Progenitor cell of endocrine pancreas (in vitro differentiated cells): ENCODE measurements around the gene SHKBP1. TPM values are rescaled to one million over a fixed set of nuclear protein-coding genes. Genes with fewer than 3 reads are reported as not detected.

Experiments
- DNase-seq: peaks from one replicate; pipeline ENCODE4 v3.0.0; 2021; ENCODE audit warnings: low spot score; ENCODE audit not compliant: unreplicated experiment
- H3K27ac Mint-ChIP-seq: 2 replicates; pipeline ENCODE4 v1.8.0; 2021; ENCODE audit warnings: mild to moderate bottlenecking, moderate library complexity, mixed read lengths
- H3K27me3 Mint-ChIP-seq: 2 replicates; pipeline ENCODE4 v1.8.0; 2021; ENCODE audit warnings: mixed read lengths
- H3K36me3 Mint-ChIP-seq: 2 replicates; pipeline ENCODE4 v1.8.0; 2022; ENCODE audit warnings: mixed read lengths; ENCODE audit not compliant: insufficient read depth
- H3K4me1 Mint-ChIP-seq: 2 replicates; pipeline ENCODE4 v1.8.0; 2021; ENCODE audit warnings: low read depth, mixed read lengths
- H3K4me3 Mint-ChIP-seq: 2 replicates; pipeline ENCODE4 v1.8.0; 2021; ENCODE audit warnings: low read depth, mild to moderate bottlenecking, moderate library complexity, mixed read lengths
- H3K9me3 Mint-ChIP-seq: 2 replicates; pipeline ENCODE4 v1.8.0; 2021; ENCODE audit warnings: low read depth, mixed read lengths
- CTCF ChIP-seq: fragments of 200-600 bp; sonication (generic); IDR thresholded peaks from one replicate; pipeline ENCODE4 v1.5.0; 2021; ENCODE audit warnings: antibody characterized with exemption, mild to moderate bottlenecking; ENCODE audit not compliant: unreplicated experiment
- total RNA-seq: library from RNA; stranded (reverse); gene quantifications from 2 replicates; pipeline ENCODE4 v1.2.1, GENCODE V29; 2021

The SHKBP1 gene
- total RNA-seq, 1 donor from 2014 or later, result 114 TPM

DNA sequence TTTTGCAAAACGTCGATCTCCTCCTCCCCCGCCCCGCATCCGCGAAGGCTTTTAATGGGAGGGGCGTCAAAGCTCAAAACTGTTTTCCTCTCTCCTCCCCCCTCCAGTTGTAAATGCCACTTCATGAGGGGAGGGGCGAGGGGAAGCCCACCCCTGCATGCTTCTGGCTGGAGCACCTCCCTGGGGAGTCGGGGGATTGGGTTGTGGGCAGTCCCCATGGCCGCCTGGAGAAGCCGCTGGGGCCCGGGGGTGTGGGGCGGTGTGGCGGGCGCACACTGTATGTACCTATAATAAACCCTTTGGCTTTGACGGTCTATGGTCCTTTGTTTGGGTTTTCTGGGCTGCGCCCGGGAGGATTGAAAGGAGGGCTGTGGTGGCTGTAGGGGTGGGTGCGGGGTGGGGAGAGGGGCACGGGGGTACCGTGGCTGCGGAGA lies 505 bp upstream of the SHKBP1 start:
- DNase-seq, result no peak
- peaks cover 7% of the 10 kb centered on the region for H3K27me3 Mint-ChIP-seq
- peaks cover 5% of the 10 kb centered on the region for H3K4me1 Mint-ChIP-seq
- H3K36me3 Mint-ChIP-seq, result peaks cover 4% of the 10 kb centered on the region
- no peaks in the 10 kb centered on the region for H3K9me3 Mint-ChIP-seq
- H3K4me3 Mint-ChIP-seq, result peak overlapping the region; percentile 83
- TF ChIP-seq CTCF, result no peak
- peak overlapping the region; percentile 80 for H3K27ac Mint-ChIP-seq

- Mint-ChIP-seq H3K4me1 (peaks cover 5% of the 10 kb centered on the region), H3K27me3 (peaks cover 2% of the 10 kb centered on the region), H3K4me3 (peak overlapping the region; percentile 83), H3K36me3 (peaks cover 10% of the 10 kb centered on the region), H3K27ac (peak overlapping the region; percentile 82), H3K9me3 (no peaks in the 10 kb centered on the region)
- no peak for TF ChIP-seq CTCF
- no peak for DNase-seq
These were observed 1.8 kb downstream of the SHKBP1 start for GRCh38 chr19:40578442-40578908.

GRCh38 chr19:40580619-40581018 lies 3.9 kb downstream of the SHKBP1 start:
- Mint-ChIP-seq H3K4me1 (peaks cover 5% of the 10 kb centered on the region), H3K4me3 (no peak overlapping the region)
- no peak for TF ChIP-seq CTCF

DNA sequence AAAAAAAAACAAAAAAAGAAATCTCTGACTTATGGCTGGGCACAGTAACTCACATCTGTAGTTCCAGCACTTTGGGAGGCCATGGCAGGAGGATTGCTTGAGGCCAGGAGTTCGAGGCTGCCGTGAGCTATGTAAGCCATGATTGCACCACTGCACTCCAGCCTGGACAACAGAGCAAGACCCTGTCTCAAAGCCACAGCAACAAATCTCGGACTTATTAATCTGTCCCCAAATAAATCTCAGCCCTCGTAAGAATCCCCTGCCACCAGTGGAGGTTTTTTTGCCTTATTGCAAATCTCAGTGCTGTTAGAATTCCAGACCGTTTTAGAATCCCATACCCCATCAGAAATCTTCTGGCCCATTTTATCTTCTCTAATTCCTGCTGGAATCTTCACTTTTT lies 4.9 kb downstream of the SHKBP1 start:
- no peak for TF ChIP-seq CTCF
- peaks cover 5% of the 10 kb centered on the region for H3K4me1 Mint-ChIP-seq
- H3K27ac Mint-ChIP-seq, result no peak overlapping the region
- peaks cover 28% of the 10 kb centered on the region for H3K36me3 Mint-ChIP-seq
- H3K9me3 Mint-ChIP-seq, result no peaks in the 10 kb centered on the region
- DNase-seq, result no peak
- no peak overlapping the region for H3K4me3 Mint-ChIP-seq
- H3K27me3 Mint-ChIP-seq, result no peaks in the 10 kb centered on the region

More at GRCh38 chr19:40580619-40581018, 3.9 kb downstream of the SHKBP1 start:
- no peaks in the 10 kb centered on the region for H3K27me3 Mint-ChIP-seq
- no peak overlapping the region for H3K27ac Mint-ChIP-seq
- peaks cover 23% of the 10 kb centered on the region for H3K36me3 Mint-ChIP-seq
- no peaks in the 10 kb centered on the region for H3K9me3 Mint-ChIP-seq
- no peak for DNase-seq

GRCh38 chr19:40582467-40582866 lies 5.8 kb downstream of the SHKBP1 start:
- H3K36me3 Mint-ChIP-seq, result peaks cover 32% of the 10 kb centered on the region
- H3K4me1 Mint-ChIP-seq, result peaks cover 3% of the 10 kb centered on the region
- no peaks in the 10 kb centered on the region for H3K9me3 Mint-ChIP-seq
- no peak for DNase-seq
- TF ChIP-seq CTCF, result no peak
- no peak overlapping the region for H3K4me3 Mint-ChIP-seq
- H3K27me3 Mint-ChIP-seq, result no peaks in the 10 kb centered on the region
- no peak overlapping the region for H3K27ac Mint-ChIP-seq
